ENCODE data around the gene CCDC83.

The CCDC83 gene

DNA sequence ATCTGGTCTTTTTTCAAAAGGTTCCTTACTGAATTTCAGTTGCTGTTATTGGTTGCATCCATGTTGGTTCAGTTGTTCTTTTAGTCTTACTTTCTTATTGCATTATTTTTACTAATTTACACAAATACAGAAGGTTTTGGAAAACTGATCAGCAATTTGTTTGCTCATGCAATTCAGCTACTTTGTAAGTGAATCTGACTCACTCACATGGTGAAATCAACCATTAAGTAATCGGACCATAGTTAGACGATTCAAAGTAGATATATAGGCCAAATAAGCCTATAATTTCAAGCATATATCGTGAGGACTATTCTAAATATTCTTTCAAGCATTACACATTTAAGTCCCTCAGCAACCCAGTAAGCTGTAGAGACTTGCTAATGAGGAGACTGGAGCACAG, 41.7 kb downstream of the CCDC83 start:
- DNase-seq (ENCODE audit: low read depth), result peak; percentile 17
- TF ChIP-seq, protein P1, sequence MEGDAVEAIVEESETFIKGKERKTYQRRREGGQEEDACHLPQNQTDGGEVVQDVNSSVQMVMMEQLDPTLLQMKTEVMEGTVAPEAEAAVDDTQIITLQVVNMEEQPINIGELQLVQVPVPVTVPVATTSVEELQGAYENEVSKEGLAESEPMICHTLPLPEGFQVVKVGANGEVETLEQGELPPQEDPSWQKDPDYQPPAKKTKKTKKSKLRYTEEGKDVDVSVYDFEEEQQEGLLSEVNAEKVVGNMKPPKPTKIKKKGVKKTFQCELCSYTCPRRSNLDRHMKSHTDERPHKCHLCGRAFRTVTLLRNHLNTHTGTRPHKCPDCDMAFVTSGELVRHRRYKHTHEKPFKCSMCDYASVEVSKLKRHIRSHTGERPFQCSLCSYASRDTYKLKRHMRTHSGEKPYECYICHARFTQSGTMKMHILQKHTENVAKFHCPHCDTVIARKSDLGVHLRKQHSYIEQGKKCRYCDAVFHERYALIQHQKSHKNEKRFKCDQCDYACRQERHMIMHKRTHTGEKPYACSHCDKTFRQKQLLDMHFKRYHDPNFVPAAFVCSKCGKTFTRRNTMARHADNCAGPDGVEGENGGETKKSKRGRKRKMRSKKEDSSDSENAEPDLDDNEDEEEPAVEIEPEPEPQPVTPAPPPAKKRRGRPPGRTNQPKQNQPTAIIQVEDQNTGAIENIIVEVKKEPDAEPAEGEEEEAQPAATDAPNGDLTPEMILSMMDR (conservative IDR thresholded peaks at IDR 0.05; ENCODE audit: control insufficient read depth, insufficient read depth, low read depth, low read length), result no peak
- H3K4me3 ChIP-seq (ENCODE audit: control insufficient read depth, low read depth, low read length), result no peak overlapping the region

DNA sequence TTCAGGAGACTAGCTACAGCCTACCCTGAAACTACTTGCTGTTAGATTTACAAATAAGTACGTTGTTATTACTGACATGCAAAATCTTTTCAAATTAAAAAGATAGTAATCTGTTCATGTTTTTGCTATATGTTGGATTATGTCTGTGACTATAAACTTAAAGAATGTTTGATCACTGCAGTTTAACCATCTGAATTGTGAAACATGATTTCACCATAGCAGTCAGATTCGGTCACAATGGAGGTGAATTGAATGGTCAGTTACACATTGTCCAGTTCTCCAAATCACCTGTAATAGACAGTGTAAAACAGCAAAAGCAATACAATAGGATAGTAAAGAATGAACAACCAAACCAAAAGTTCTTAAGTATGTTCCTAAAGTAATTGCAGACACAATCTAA, 43.3 kb downstream of the CCDC83 start:
- H3K4me3 ChIP-seq (ENCODE audit: control insufficient read depth, low read depth, low read length), result no peak overlapping the region
- DNase-seq (ENCODE audit: low read depth), result peak; percentile 24
- TF ChIP-seq, protein P1 (conservative IDR thresholded peaks at IDR 0.05; ENCODE audit: control insufficient read depth, insufficient read depth, low read depth, low read length), result no peak

DNA sequence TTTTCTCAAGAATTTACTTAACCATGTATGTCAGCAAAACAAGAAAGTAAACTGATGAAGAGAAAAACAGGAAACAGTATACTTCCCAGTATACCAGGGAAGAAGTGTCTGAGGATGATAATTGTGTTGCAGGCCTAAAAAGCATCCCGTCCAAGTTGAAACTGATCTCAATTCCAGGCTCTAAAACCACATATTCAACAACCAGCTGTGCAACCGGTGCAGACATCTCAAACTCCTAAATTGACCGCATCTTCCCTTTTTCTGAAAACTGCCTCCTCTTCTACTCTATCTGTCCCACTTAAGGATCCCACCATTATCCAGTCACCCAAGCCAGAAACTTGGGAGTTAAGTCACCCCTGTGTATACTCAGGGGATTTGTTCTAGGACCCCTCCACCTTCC, 47.2 kb downstream of the CCDC83 start:
- H3K4me3 ChIP-seq (ENCODE audit: control insufficient read depth, low read depth, low read length), result no peak overlapping the region
- TF ChIP-seq, protein P1 (conservative IDR thresholded peaks at IDR 0.05; ENCODE audit: control insufficient read depth, insufficient read depth, low read depth, low read length), result no peak
- DNase-seq (ENCODE audit: low read depth), result no peak

DNA sequence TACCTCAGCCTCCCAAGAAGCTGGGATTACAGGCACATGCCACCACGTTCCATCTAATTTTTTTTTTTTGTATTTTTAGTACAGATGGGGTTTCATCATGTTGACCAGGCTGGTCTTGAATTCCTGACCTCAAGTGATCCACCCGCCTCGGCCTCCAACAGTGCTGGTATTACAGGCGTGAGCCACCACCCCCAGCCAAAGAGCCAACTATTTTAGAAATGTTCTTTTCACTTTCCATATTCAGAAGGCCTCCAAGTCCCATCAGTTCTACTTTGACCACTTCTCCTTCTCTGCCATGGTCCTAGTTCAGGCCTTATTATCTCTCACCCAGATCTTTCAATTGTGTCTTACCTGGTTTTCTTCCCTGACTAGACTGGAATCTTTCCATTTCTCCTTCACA, 48.2 kb downstream of the CCDC83 start:
- TF ChIP-seq, protein P1 (conservative IDR thresholded peaks at IDR 0.05; ENCODE audit: control insufficient read depth, insufficient read depth, low read depth, low read length), result no peak
- no peak for DNase-seq (ENCODE audit: low read depth)

DNA sequence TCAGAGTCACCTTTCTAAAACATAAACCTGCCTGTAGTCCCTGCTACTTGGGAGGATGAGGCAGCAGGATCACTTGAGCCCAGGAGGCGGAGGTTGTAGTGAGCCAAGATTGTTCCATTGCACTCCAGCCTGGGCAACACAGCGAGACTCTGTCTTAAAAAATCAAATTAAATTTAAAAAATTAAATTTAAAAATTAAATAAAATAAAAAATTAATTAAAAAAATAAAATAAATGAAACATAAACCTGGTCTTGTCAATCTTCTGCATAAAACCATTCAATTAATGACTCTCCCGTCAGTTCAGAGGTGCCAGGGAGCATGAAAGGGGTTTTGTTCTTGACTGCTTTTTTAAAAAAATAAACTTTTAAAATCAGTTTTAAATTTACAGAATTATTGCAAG, 48.6 kb downstream of the CCDC83 start:
- TF ChIP-seq, protein P1 (conservative IDR thresholded peaks at IDR 0.05; ENCODE audit: control insufficient read depth, insufficient read depth, low read depth, low read length), result no peak
- DNase-seq (ENCODE audit: low read depth), result no peak
- no peak overlapping the region for H3K4me3 ChIP-seq (ENCODE audit: control insufficient read depth, low read depth, low read length)

More for the DNA sequence above, 48.2 kb downstream of the CCDC83 start:
- no peak overlapping the region for H3K4me3 ChIP-seq (ENCODE audit: control insufficient read depth, low read depth, low read length)

DNA sequence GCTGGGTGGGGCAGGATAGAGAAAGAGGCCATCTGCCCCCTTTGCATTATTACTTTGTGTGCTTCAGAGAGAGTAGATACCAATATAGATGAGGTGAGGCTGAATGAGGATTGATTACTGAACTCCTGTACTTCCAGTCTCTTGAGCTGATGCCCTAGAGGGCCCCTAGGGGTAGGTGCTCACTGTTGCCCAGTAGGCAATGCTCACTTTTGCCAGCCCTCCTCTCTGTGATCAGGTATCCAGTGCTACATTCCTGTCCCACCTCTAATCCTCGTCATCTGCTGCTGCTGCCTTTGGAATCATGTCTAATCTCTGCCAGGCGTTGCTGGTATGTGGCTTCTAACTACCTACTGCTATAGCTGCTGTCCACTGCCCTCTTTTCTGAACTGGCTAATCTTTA, 57.2 kb downstream of the CCDC83 start:
- no peak for DNase-seq (ENCODE audit: low read depth)
- TF ChIP-seq, protein P1 (conservative IDR thresholded peaks at IDR 0.05; ENCODE audit: control insufficient read depth, insufficient read depth, low read depth, low read length), result no peak
- H3K4me3 ChIP-seq (ENCODE audit: control insufficient read depth, low read depth, low read length), result no peak overlapping the region

DNA sequence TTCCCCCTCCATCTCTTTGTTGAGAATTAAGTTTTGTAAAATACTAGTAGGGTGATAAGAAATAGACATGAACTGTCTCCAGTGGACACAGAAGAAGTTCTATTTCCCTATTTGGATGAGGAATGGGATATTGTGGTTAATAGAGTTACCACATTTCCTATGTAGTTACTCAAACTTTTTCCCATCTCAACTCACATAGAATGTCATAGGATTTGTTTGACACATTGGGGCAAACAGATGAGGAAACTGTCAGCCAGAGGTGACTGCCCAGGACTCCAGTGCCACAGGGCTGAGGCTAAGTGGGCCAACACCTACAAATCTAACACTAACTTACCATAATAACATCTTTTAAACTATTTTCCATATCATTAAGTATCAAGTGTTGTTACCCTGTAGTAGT, 58.3 kb downstream of the CCDC83 start:
- DNase-seq (ENCODE audit: low read depth), result no peak
- no peak overlapping the region for H3K4me3 ChIP-seq (ENCODE audit: control insufficient read depth, low read depth, low read length)
- TF ChIP-seq, protein P1 (conservative IDR thresholded peaks at IDR 0.05; ENCODE audit: control insufficient read depth, insufficient read depth, low read depth, low read length), result no peak
